ENCODE data around the gene SELENON.

GRCh38 chr1:25821112-25821476 is 21.1 kb downstream of the SELENON start:
- TF ChIP-seq CTCF (IDR thresholded peaks at IDR 0.05 in 8 of 11, conservative IDR thresholded peaks at IDR 0.05 in 3 of 11) (no peak), POLR2AphosphoS5 (IDR thresholded peaks at IDR 0.05) (no peak), POLR2A (IDR thresholded peaks at IDR 0.05) (no peak)
